NT2/D1 (cell line): ENCODE measurements around the gene CCNJ.

Source experiments
- SUZ12 ChIP-seq: IDR thresholded peaks from 2 replicates; pipeline ENCODE4 v1.6.1; 2011; ENCODE audit not compliant: insufficient read length, insufficient read depth; ENCODE audit errors: extremely low read depth
- YY1 ChIP-seq: IDR thresholded peaks from 2 replicates; pipeline ENCODE4 v1.6.1; 2011; ENCODE audit not compliant: insufficient read length, insufficient read depth
- ZNF274 ChIP-seq: IDR thresholded peaks from 2 replicates; pipeline ENCODE4 v1.6.1; 2011; ENCODE audit warnings: mild to moderate bottlenecking, low read depth, low read length

DNA sequence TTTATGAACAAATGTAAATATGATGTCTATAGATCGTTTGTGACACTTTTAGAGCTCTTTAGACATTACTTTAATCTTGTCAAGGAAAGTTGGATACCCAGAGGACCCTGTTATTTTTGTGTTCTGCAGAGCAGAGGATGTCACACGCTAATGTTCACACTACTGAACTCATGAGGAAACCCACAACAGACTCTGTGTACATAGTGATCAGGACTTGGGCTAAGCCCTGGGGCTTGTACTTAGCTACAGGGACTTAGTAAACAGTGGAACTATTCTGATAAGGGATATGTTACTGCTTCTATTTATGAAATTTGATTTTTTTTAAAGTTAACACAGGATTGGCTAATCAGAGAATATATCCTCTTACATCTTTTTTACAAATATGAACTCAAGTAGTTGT lies 50.6 kb downstream of the CCNJ start:
- TF ChIP-seq YY1 (no peak), ZNF274 (no peak), SUZ12 (no peak)
